Sigmoid colon (tissue), 4 donors: Measurements from ENCODE around the gene SEC62.

Source experiments
- EP300 ChIP-seq, 4 donors: sonication (generic); formaldehyde crosslinking; IDR thresholded peaks; one replicate each; pipeline ENCODE4 v1.6.1; 2017; ENCODE audit warnings: antibody characterized with exemption in 4 of 4
- POLR2A ChIP-seq, 2 donors: fragments of 450-650 bp; IDR thresholded peaks; one replicate each; pipeline ENCODE4 v1.6.1; 2016; ENCODE audit warnings: antibody characterized with exemption in 2 of 2, mild to moderate bottlenecking in 2 of 2, moderate library complexity in 2 of 2
- POLR2AphosphoS5 ChIP-seq, 4 donors: sonication (generic); formaldehyde crosslinking; IDR thresholded peaks; one replicate each; pipeline ENCODE4 v1.6.1; 2017; ENCODE audit warnings: antibody characterized with exemption in 4 of 4
- TF ChIP-seq, protein P1 (sequence below), 4 experiments: fragments of 450-650 bp in 3 of 4; fragments of 200-600 bp in 1 of 4; IDR thresholded peaks; one replicate each; pipeline ENCODE4 v1.5.1; 2016 to 2019; ENCODE audit warnings: antibody characterized with exemption in 4 of 4, mild to moderate bottlenecking in 3 of 4, moderate library complexity in 2 of 4

DNA sequence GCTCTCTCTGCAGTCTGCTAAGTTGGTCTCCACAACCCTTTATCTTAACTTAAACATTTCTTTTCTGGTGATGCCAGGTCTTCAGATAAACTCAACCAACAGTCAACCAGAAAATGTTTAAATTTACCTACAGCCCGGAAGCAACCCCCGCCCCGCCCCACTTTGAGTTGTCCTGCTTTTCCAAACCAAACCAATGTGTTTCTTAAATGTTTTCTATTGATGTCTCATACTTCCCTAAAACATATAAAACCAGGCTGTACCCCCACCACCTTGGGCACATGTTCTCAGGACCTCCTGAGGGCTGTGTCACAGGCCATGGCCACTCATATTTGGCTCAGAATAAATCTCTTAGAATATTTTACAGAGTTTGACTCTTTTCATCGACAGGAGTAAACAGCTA lies 58.0 kb downstream of the SEC62 start:
- no peak for TF ChIP-seq POLR2A (IDR thresholded peaks at IDR 0.05)
- TF ChIP-seq, protein P1, sequence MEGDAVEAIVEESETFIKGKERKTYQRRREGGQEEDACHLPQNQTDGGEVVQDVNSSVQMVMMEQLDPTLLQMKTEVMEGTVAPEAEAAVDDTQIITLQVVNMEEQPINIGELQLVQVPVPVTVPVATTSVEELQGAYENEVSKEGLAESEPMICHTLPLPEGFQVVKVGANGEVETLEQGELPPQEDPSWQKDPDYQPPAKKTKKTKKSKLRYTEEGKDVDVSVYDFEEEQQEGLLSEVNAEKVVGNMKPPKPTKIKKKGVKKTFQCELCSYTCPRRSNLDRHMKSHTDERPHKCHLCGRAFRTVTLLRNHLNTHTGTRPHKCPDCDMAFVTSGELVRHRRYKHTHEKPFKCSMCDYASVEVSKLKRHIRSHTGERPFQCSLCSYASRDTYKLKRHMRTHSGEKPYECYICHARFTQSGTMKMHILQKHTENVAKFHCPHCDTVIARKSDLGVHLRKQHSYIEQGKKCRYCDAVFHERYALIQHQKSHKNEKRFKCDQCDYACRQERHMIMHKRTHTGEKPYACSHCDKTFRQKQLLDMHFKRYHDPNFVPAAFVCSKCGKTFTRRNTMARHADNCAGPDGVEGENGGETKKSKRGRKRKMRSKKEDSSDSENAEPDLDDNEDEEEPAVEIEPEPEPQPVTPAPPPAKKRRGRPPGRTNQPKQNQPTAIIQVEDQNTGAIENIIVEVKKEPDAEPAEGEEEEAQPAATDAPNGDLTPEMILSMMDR (IDR thresholded peaks at IDR 0.05): no peak
- no peak for TF ChIP-seq POLR2AphosphoS5 (IDR thresholded peaks at IDR 0.05)
- TF ChIP-seq EP300 (IDR thresholded peaks at IDR 0.05): no peak
